Mammary epithelial cell (primary cell): ENCODE results near the gene B4GALT2.
A peak's percentile ranks its signal among the peaks of the same experiment; 100 is the strongest.

ENCODE experiments used
- EZH2 ChIP-seq: IDR thresholded peaks from 2 replicates; pipeline ENCODE4 v1.6.1; 2012; ENCODE audit warnings: low read length, inconsistent platforms, borderline replicate concordance
- TF ChIP-seq, protein P1 (sequence below), 2 donors: IDR thresholded peaks in 1 of 2; conservative IDR thresholded peaks in 1 of 2; 2 replicates each; pipeline ENCODE4 v1.5.1; 2011 to 2012; ENCODE audit warnings: inconsistent platforms in 2 of 2, low read length in 2 of 2, mild to moderate bottlenecking in 2 of 2, control low read depth in 1 of 2, low read depth in 1 of 2; ENCODE audit not compliant: insufficient read depth in 1 of 2; ENCODE audit errors: extremely low read depth in 1 of 2

DNA sequence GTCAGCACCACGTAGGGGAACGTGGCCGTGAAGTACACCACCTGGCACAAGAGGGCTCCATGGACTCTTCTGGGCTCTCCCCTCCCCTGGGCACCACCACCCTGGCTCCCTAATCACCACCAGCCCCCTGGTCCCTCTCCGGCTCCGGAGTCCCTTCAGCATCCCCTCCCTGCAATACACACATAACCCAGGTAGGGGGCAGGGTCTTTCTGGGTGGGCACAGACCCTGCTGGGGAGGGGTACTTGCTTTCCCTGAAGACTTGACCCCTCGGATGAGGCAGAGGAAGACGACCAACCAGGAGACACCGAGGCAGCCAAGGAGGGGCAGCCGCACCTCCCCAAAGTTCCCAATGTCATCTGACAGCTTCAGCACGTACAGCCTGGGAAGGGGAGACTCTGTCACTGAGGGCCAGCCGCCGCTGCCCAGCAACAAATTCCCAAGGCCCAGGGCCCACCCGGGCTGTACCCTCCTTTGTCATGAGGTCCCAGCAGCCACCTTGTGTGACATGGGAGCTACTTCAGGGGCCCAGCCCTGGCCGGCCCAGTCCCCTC lies 23.7 kb downstream of the B4GALT2 start:
- TF ChIP-seq, protein P1, sequence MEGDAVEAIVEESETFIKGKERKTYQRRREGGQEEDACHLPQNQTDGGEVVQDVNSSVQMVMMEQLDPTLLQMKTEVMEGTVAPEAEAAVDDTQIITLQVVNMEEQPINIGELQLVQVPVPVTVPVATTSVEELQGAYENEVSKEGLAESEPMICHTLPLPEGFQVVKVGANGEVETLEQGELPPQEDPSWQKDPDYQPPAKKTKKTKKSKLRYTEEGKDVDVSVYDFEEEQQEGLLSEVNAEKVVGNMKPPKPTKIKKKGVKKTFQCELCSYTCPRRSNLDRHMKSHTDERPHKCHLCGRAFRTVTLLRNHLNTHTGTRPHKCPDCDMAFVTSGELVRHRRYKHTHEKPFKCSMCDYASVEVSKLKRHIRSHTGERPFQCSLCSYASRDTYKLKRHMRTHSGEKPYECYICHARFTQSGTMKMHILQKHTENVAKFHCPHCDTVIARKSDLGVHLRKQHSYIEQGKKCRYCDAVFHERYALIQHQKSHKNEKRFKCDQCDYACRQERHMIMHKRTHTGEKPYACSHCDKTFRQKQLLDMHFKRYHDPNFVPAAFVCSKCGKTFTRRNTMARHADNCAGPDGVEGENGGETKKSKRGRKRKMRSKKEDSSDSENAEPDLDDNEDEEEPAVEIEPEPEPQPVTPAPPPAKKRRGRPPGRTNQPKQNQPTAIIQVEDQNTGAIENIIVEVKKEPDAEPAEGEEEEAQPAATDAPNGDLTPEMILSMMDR (conservative IDR thresholded peaks at IDR 0.05 in 1 of 2, IDR thresholded peaks at IDR 0.05 in 1 of 2; ENCODE audit: extremely low read depth in 1 of 2, insufficient read depth in 1 of 2, low read depth in 1 of 2, low read length in 2 of 2): peak in 1 of 2 donors; percentile 9
- TF ChIP-seq EZH2: no peak
